IPS DF 19.7 (cell line): ENCODE measurements around the gene OR3A2.
"Not testable (repeated sequence)": the region's sequence is repeated elsewhere in the genome, so short reads cannot be mapped to it uniquely, and the experiment has no call there.

Experiments
- DNase-seq: peaks from one replicate; pipeline ENCODE4 v3.0.0-alpha.2; 2013; ENCODE audit warnings: low read depth, low spot score

Gene OR3A2

DNA sequence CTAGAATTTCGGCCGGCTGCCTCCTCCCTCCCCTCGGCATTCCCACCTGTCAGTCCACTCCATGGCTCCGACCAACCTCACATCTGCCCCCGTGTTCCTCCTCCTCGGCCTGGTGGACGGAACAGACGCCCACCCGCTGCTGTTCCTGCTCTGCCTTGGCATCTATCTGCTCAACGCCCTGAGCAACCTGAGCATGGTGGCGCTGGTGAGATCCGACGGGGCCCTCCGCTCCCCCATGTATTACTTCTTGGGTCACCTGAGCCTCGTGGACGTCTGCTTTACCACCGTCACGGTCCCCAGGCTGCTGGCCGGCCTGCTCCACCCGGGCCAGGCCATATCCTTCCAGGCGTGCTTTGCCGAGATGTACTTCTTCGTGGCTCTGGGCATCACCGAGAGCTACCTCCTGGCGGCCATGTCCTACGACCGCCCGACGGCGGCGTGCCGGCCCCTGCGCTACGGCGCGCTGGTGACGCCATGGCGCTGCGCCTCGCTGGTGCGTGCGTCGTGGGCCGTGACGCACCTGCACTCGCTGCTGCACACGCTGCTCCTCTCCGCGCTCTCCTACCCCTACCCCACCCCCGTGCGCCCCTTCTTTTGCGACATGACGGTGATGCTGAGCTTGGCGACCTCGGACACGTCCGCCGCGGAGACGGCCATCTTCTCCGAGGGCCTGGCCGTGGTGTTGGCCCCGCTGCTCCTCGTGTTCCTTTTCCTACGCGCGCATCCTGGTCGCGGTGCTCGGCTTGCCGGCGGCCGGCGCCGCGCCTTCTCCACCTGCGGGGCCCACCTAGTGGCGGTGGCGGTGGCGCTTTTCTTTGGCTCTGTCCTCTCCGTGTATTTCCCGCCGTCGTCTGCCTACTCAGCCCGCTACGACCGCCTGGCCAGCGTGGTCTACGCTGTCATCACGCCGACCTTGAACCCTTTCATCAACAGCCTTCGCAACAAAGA is at the start of gene OR3A2:
Gene OR3A2 (minus strand): TSS at position 440 of the 948 bp plus-strand sequence.
- no peak for DNase-seq

DNA sequence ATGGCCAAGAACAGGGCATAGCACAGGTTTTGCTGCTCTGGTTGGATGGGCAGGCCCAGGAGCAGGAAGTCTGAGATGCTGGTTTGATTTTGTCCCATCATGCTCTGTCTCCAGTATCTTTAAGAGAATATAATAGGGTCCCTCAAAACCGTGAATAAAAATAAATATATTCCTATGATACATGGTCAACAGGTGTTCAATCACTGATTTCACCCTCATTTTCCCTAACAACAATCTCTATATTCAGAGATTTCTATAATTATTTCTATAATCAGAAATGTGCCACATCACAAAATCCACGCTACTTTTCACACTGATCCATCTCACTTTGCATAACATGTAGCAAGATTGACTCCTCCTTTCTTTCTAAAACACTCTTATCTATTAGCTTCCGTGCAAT is 47.6 kb upstream of the OR3A2 start, which contains the start of gene OR1E2:
Gene OR1E2 (minus strand): TSS at position 101 of the 400 bp plus-strand sequence. CDS start 0 bp downstream, at position 101.
- DNase-seq, result no peak

DNA sequence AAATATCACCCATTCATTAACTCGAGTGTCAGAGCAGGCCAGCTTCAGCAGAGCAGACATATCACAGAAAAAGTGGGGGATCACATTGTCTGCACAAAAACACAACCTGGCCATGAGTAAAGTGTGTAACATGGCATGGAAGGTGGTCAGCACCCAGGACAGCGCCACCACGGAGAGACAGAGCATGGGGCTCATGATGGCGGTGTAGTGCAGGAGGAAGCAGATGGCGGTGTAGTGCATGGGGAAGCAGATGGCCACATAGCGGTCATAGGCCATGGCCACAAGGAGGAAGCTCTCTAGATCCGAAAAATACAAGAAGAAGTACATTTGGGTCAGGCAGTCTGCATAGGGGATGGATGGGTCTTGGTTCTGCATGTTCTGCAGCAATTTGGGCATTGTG is 47.1 kb upstream of the OR3A2 start:
- DNase-seq, result peak; percentile 2

DNA sequence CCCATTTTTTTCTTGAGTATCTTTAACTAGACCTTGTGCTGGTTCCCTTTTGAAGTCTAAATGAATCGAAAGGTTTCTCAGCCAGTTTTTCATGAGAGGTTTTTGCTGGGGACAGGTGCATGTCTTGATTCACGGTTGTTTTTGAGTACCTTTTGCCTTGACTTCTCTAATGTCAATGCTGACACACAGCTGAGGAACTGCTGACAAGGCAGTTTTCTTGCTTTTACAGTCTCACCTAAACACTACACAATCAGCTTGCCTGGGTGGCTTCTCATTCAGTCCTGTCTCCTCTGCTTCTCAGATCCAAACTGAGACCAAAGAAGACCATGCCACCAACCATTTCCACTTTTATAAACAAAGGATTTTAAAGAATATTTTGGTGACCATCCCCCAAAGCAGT is 32.1 kb upstream of the OR3A2 start:
- no peak for DNase-seq

DNA sequence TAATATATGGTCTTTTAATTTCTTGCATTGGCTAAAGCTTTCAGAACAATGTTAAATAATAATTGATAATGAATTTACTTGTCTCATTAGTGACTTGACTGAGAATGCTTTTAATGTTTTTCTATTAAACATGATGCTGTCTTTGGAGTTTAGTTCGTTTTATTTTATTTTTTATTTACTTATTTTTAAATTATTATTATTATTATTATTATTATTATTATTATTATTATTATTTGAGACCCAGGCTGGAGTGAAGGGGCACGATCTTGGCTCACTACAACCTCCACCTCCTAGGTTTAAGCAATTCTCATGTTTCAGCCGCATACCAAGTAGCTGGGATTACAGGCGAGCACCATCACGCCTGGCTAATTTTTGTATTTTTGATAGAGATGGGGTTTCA is 29.5 kb upstream of the OR3A2 start:
- no peak for DNase-seq

DNA sequence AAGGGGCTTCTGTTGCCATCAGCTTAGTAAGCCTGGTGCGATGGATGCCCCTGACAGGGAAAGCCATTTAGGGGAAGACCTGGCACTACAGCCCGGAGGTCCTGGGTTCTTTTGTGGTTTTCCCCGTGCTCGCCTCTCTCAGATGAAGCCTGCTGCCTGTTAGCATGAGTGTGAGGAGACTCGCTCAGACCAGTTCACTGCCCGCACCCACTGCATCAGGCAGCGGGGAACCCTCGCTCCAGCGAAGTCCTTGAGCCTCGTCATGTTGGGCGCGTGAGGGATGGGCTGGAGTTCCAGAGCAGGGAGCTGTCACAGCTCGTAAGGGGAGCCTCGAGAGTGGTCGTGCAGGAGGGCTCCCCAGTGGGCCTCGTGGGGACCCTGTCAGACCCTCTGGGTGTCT is 26.1 kb upstream of the OR3A2 start:
- not testable (repeated sequence) for DNase-seq

DNA sequence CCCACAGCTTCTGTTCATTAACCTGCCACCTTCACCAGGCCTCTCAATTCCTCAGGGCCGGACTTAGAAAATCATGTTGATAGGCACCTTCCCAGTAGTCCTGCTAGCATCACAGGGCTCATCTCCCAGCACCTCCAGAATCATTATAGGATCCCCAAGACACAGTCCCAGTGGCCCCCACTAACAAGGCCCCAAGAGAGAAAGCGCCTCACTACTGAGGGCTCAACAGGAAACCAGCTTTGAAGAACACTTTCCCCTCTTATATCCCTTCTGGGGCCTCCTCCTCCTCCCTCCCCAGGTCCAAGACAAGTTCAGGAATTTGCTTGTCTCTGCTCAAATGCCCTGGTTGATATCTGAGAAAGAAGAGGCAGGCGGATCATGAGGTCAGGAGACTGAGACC is 25.0 kb upstream of the OR3A2 start, which contains the start of gene OR3A3:
Gene OR3A3 (plus strand): TSS at position 301 of the 400 bp plus-strand sequence.
- no peak for DNase-seq

DNA sequence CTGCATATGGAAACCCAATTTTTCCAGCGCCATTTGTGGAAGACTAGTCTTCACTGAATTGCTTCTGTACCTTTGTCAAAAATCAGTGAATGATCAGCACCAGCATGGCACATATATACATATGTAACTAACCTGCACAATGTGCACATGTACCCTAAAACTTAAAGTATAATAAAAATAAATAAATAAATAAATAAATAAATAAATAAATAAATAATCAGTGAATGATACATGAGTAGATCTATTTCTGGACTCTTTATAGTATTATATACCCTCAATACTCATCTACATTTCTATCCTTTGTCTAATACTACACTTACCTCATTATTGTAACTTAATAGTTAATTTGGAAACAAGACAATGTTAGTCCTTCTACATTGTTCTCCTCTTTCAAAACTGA is 17.7 kb upstream of the OR3A2 start:
- not testable (repeated sequence) for DNase-seq

DNA sequence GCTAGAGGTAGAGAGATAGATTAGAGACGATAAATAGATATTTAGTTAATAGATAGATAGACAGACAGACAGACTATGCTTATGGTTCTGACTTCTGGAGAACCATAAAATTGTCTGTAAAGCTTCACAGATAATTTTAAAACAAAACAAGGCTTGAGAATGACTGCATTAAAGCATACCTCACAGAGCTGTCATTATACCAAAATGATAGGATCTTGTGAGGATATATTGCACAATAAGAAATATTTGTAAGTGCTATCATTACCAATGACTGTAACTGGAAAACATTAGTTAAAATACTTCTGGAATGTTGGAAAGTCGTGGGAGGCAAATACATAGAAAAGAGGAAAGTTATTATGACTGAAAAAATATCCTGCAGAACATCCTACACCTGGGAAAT is 15.7 kb upstream of the OR3A2 start:
- DNase-seq, result no peak

DNA sequence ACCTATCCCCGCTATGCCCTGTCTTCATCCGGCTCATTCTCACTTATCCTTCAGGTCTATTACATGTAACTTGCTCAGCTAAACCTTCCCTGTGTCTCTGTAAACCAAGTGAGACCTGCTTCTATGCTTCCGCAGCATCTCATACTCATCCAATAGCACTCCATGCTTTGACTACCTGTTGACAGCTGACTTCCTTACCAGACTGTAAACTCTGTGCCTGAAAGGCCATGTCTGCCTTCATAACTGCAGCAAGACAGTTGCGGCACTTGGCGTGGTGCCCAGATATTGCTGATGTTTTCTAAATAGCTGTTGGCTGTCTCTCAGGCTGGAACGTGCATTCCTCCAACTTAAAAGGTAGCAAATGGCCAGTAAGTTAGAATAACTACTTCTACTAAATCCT is 13.9 kb upstream of the OR3A2 start:
- DNase-seq, result no peak

DNA sequence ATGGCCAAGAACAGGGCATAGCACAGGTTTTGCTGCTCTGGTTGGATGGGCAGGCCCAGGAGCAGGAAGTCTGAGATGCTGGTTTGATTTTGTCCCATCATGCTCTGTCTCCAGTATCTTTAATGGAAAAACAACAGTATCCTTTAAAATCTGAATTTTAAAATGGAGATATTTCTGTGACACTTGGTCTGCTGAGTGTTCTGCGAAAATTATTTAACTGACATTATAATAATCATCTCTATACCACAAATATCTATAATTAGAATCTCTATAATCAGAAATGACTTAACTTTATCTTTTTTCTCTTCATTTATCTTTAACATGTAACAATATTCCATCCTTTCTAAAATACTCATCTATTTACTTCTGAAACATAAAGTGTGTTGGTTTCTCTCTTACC is 12.2 kb upstream of the OR3A2 start, which contains the start of gene OR1E1:
Gene OR1E1 (minus strand): TSS at position 101 of the 400 bp plus-strand sequence. CDS start 0 bp downstream, at position 101.
- no peak for DNase-seq

DNA sequence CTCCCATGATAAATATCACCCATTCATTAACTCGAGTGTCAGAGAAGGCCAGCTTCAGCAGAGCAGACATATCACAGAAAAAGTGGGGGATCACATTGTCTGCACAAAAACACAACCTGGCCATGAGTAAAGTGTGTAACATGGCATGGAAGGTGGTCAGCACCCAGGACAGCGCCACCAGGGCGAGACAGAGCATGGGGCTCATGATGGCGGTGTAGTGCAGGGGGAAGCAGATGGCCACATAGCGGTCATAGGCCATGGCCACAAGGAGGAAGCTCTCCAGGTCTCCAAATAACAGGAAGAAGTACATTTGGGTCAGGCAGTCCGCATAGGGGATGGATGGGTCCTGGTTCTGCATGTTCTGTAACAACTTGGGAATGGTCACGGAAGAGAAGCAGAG is 11.7 kb upstream of the OR3A2 start:
- not testable (repeated sequence) for DNase-seq

DNA sequence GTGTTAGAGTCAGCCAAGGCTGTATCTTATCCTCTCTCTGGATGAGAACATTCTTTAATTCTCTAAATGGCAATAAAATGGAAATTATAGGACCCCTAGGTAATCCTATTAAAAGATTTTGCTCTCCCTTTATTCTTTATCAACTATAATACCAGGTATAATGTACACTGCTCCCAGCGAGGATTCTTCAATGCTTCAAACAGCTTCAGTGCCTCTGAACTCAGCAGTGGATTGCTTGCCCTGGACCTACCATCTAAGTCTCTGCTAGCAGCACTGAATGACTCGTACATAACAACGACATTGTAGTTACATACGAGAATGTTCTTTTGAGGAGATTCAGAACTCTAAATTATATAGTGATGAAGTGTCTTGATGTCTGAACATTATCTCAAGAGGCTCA is 3.7 kb upstream of the OR3A2 start:
- DNase-seq, result no peak

DNA sequence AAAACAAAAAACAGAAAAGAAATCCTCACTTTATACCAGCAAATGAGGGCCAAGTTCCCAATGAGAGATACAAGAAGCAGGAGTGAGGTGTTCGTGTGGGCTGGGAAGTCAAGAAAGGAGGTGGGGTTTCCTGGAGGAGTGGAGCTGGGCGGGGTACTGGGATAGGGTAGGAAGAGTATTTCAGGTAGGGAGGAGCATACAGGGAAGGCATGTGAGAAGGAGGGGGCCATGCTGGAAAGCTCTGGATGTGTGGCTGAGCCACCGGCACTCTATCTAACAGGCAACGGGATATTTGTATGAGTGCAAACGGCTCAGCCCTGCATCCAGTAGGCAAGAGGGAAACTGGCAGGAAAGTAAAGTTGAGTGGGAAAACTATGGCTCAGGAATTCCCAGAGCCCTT is 4.2 kb downstream of the OR3A2 start:
- no peak for DNase-seq

DNA sequence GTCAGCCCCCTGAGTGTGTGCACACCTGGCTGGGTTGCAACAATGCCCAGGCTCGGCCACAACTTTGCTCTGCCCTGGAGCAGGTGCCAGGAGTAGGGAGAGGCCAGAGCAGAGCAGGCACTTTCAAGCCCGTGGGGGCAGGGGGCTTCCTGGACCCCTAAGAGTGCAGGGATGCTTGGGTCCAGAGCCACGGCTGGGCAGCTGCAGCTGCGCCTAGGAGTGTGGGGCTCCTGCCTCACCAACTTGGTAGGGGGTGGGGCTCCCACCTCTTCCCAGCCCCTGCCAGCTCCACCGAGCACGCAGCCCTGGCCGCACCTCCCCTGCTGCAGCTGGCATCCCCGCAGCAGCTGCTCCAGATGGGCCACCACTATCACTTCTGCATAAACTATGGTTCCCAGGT is 7.8 kb downstream of the OR3A2 start:
- DNase-seq, result no peak

DNA sequence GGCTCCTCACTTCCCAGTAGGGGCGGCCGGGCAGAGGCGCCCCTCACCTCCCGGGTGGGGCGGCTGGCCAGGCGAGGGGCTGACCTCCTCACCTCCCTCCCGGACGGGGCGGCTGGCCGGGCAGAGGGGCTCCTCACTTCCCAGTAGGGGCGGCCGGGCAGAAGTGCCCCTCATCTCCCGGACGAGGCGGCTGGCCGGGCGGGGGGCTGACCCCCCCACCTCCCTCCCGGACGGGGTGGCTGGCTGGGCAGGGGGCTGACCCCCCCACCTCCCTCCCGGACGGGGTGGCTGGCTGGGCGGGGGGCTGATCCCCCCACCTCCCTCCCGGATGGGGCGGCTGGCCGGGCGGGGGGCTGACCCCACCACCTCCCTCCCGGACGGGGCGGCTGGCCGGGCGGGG is 14.9 kb downstream of the OR3A2 start:
- DNase-seq, result not testable (repeated sequence)

DNA sequence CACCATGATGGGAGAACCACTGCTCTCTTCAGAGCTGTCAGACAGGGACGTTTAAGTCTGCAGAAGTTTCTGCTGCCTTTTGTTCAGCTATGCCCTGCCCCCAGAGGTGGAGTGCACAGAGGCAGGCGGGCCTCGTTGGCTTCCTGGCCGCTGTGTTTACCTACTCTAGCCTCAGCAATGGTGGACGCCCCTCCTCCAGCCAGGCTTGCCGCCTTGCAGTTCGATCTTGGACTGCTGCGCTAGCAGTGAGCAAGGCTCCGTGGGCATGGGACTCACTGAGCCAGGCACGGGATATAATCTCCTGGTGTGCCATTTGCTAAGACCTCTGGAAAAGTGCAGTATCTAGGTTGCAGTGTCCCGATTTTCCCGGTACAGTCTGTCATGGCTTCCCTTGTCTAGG is 43.3 kb downstream of the OR3A2 start:
- not testable (repeated sequence) for DNase-seq

DNA sequence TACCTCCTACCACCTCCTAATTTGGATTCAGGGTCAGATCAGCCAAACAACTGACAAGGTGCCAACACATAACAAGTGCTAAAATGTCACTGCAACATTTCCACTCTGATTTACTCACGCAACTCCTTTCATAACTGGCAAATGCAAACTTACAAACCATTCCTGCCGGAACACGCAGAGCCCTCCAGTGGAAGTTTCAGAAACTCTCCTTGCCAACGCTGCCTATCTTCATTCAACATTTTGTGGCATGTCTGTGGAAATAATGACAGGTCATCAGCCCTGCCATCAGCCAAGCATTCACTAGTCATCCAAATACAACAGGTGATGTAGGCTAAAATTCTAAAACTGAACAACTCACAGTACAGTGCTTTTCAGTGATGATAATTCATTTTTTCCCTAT is 50.2 kb downstream of the OR3A2 start:
- no peak for DNase-seq

DNA sequence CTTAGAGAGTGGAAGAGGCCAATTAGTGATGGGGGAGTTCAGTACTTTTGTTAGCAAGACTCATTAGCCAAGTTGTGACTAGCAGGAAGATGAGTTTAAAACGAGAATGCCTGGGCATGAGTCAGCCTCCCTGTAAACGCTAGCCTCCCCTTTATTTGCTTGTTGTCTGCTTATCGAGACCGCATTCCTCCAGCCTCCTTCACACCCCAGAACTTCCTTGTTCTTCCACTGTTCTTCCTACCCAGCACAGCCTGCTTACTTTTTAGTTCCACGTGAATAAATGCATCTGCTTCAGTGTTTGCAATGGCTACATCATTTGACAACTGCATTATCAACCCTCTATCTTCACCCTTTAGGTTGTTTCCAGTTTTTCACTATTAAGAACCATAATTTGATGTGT is 67.8 kb downstream of the OR3A2 start:
- DNase-seq, result no peak

DNA sequence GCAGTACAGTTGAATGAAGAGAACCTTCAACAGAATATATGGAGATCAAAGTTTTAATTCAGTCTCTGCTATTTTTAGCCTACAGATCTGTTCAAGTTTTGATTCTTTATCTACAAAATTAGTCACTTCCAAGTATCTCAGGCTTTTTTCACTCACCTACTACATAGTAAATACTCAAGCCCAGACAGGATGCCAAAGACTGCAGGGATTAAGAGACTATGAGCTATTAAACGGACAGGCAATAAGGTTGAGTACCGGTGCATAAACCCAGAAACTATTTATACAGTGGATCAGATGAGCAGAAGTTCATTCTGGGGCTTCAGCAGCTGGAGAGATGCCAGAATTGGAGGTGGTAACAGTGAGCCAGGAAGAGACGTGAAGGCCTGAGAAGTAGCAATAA is 69.3 kb downstream of the OR3A2 start:
- no peak for DNase-seq

DNA sequence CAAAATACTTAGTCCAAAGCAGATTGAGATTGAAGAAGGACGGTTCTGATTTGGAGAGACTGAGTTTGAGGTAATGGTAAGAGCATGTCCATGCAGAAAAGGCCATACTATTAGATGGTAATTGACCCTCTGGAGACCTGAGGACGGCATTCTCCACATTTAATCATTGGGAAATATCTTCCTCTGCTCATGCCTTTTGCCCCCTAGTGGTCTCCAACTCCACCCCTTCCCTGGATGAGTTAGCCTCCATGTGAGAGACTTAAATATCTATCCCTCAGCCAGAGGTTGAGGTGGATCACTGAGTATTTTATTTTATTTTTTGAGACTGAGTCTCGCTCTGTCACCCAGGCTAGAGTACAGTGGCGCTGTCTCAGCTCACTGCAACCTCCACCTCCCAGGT is 77.5 kb downstream of the OR3A2 start:
- DNase-seq, result no peak

DNA sequence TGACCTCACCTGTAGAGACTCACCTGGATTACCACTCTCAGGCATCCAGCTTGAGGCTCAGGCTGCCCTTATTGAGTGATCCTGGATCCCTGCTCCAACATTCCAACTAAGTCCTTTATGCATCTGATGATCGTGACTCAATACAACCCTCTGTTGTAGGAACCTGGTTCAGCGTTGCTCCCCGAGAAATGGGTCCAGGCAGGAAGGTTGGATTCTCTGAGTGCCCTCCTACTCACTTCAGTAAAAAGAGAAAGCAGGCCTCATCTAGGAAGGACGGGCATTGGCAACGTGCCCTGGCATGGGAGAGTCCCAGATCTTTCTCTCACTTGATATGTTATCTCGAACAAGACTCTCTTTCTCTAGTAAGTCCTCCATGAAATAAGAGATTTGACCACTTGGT is 87.8 kb downstream of the OR3A2 start, which contains the start of gene OR3A1:
Gene OR3A1 (minus strand): TSS at position 101 of the 400 bp plus-strand sequence. CDS start 5,778 bp downstream, outside the sequence.
- DNase-seq, result no peak

DNA sequence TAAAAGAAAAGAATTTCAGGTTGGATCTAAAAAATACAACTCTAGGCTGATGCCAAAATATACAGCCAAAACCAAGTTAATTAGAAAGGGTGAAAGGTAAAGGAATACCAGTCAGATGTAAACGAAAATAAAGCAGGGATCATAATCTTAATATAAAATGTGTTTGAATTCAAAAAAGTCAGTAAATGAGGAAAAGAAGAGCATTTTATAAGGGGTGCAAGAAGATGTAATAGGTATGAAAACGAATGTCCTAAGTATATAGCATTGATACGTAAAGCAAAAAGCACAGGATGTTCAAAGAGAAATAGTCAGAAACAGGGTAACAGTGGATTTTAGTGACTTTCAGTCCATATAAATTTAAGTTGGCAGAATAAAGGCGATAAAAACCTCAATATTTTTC is 90.5 kb downstream of the OR3A2 start:
- no peak for DNase-seq
